Smooth muscle cell (in vitro differentiated cells): ENCODE results near the gene ZDHHC19. TPM values are rescaled to one million over a fixed set of nuclear protein-coding genes. Genes with fewer than 3 reads are reported as not detected.
"Not testable (repeated sequence)": the region's sequence is repeated elsewhere in the genome, so short reads cannot be mapped to it uniquely, and the experiment has no call there.

Experiments used
- DNase-seq: peaks from one replicate; lab custom pipeline; 2025; ENCODE audit not compliant: unreplicated experiment; lab: John Stamatoyannopoulos, UW
- H2AFZ ChIP-seq: fragments of 200-600 bp; sonication (generic); 2 replicates; pipeline ENCODE4 v1.6.0; 2016; ENCODE audit warnings: antibody characterized with exemption, low read depth, mild to moderate bottlenecking
- H3F3A ChIP-seq: fragments of 200-600 bp; sonication (generic); 2 replicates; pipeline ENCODE4 v1.6.0; 2017; ENCODE audit warnings: antibody characterized with exemption, low read depth
- H3K27ac ChIP-seq: fragments of 200-600 bp; sonication (generic); 2 replicates; pipeline ENCODE4 v1.5.1; 2016; ENCODE audit warnings: low read depth, mild to moderate bottlenecking
- H3K27me3 ChIP-seq: fragments of 200-600 bp; sonication (generic); 2 replicates; pipeline ENCODE4 v1.6.1; 2016; ENCODE audit warnings: low read depth, mild to moderate bottlenecking
- H3K36me3 ChIP-seq: fragments of 200-600 bp; sonication (generic); 2 replicates; pipeline ENCODE4 v1.5.1; 2016; ENCODE audit warnings: low read depth
- H3K4me1 ChIP-seq: fragments of 200-600 bp; sonication (generic); 2 replicates; pipeline ENCODE4 v1.5.1; 2016; ENCODE audit warnings: low read depth
- H3K4me2 ChIP-seq: fragments of 200-600 bp; sonication (generic); 2 replicates; pipeline ENCODE4 v1.6.0; 2016; ENCODE audit warnings: mild to moderate bottlenecking
- H3K4me3 ChIP-seq: fragments of 200-600 bp; sonication (generic); 2 replicates; pipeline ENCODE4 v1.5.1; 2016; ENCODE audit warnings: mild to moderate bottlenecking
- H3K79me2 ChIP-seq: fragments of 200-600 bp; sonication (generic); 2 replicates; pipeline ENCODE4 v1.6.0; 2016; ENCODE audit warnings: low read depth, mild to moderate bottlenecking
- H3K9ac ChIP-seq: fragments of 200-600 bp; sonication (generic); 2 replicates; pipeline ENCODE4 v1.6.0; 2016; ENCODE audit warnings: low read depth
- H3K9me3 ChIP-seq: fragments of 200-600 bp; sonication (generic); replicated peaks from 2 replicates; pipeline ENCODE4 v1.5.1; 2016; ENCODE audit warnings: low read depth
- H4K20me1 ChIP-seq: fragments of 200-600 bp; sonication (generic); 2 replicates; pipeline ENCODE4 v1.6.0; 2016; ENCODE audit warnings: low read depth
- CTCF ChIP-seq: fragments of 200-600 bp; sonication (generic); IDR thresholded peaks from 2 replicates; pipeline ENCODE4 v1.5.1; 2017; ENCODE audit warnings: borderline replicate concordance, mild to moderate bottlenecking, antibody characterized with exemption; ENCODE audit not compliant: insufficient read depth, poor library complexity, severe bottlenecking
- WGBS: methylation state at CpG from one replicate; pipeline ENCODE4 v1.1.7; 2016; ENCODE audit warnings: low lambda C conversion rate; 5-methylcytosine and 5-hydroxymethylcytosine counted together
- polyA plus RNA-seq: library from polyadenylated mRNA; unstranded; fragments of >200 nt; fragmentation: Nextera tagmentation; extraction: Ambion mirVana; gene quantifications from 2 replicates; pipeline ENCODE4 v1.2.1, GENCODE V29; 2016
- total RNA-seq: library from RNA; depleted of rRNA; stranded (reverse); fragments of >200 nt; gene quantifications from 2 replicates; pipeline ENCODE4 v1.2.3, GENCODE V29; 2014

The ZDHHC19 gene
- total and polyA plus RNA-seq, 2 experiments from 2014 or later, result not detected

- Histone ChIP-seq H4K20me1 (no peaks in the 10 kb centered on the region), H3F3A (no peaks in the 10 kb centered on the region), H3K4me3 (no peak overlapping the region), H3K27me3 (no peaks in the 10 kb centered on the region), H3K9me3 (no peaks in the 10 kb centered on the region), H3K79me2 (no peaks in the 10 kb centered on the region), H2AFZ (no peak overlapping the region), H3K9ac (no peak overlapping the region), H3K4me2 (no peak overlapping the region), H3K27ac (no peak overlapping the region), H3K4me1 (no peaks in the 10 kb centered on the region), H3K36me3 (no peaks in the 10 kb centered on the region)
- 95% methylated on average over 24 of the region's 24 CpGs for WGBS
- no peak for DNase-seq
- no peak for TF ChIP-seq CTCF
These were observed 2.1 kb downstream of the ZDHHC19 start for GRCh38 chr3:196208942-196209695.

GRCh38 chr3:196207833-196208607 lies 3.2 kb downstream of the ZDHHC19 start:
- Histone ChIP-seq H3K4me1 (no peaks in the 10 kb centered on the region), H2AFZ (no peak overlapping the region), H3K27ac (no peak overlapping the region), H3K9me3 (no peaks in the 10 kb centered on the region), H3K36me3 (no peaks in the 10 kb centered on the region), H3F3A (no peaks in the 10 kb centered on the region), H3K79me2 (no peaks in the 10 kb centered on the region), H3K9ac (no peak overlapping the region), H4K20me1 (no peaks in the 10 kb centered on the region), H3K4me2 (peak overlapping the region; percentile 85), H3K4me3 (peak overlapping the region; percentile 52), H3K27me3 (no peaks in the 10 kb centered on the region)
- WGBS, result 31% methylated on average over 27 of the region's 49 CpGs
- no peak for TF ChIP-seq CTCF
- DNase-seq, result no peak

- no peaks in the 10 kb centered on the region for H3K79me2 ChIP-seq
- H3K4me1 ChIP-seq, result no peaks in the 10 kb centered on the region
- H3K27ac ChIP-seq, result no peak overlapping the region
- H3K27me3 ChIP-seq, result no peaks in the 10 kb centered on the region
- no peak for DNase-seq
- no peaks in the 10 kb centered on the region for H4K20me1 ChIP-seq
- H3K9ac ChIP-seq, result no peak overlapping the region
- no peaks in the 10 kb centered on the region for H3K36me3 ChIP-seq
- peak overlapping the region; percentile 78 for H3K4me2 ChIP-seq
- no peaks in the 10 kb centered on the region for H3F3A ChIP-seq
- TF ChIP-seq CTCF, result no peak
- peak overlapping the region; percentile 41 for H3K4me3 ChIP-seq
- WGBS, result 43% methylated on average over 15 of the region's 70 CpGs
- no peaks in the 10 kb centered on the region for H3K9me3 ChIP-seq
- H2AFZ ChIP-seq, result peak overlapping the region; percentile 81
These were observed 3.9 kb downstream of the ZDHHC19 start for GRCh38 chr3:196207159-196207832.

- not testable (repeated sequence) for H3K27ac ChIP-seq, H2AFZ ChIP-seq, H4K20me1 ChIP-seq, H3K36me3 ChIP-seq, H3F3A ChIP-seq, H3K9me3 ChIP-seq, H3K9ac ChIP-seq, H3K4me3 ChIP-seq, H3K27me3 ChIP-seq, H3K4me2 ChIP-seq, H3K79me2 ChIP-seq, H3K4me1 ChIP-seq, DNase-seq
- 90% methylated on average over 9 of the region's 9 CpGs for WGBS
These were observed 5.6 kb downstream of the ZDHHC19 start for GRCh38 chr3:196205442-196206205.
